ENCODE measurements around the gene PPP2R5C.

PPP2R5C gene

GRCh38 chr14:101845896-101846295 is 84.4 kb downstream of the PPP2R5C start:
- DNase-seq, result no peak

- no peak for DNase-seq
Measured at GRCh38 chr14:101849125-101849524, 87.6 kb downstream of the PPP2R5C start.

GRCh38 chr14:101849640-101850039 is 88.1 kb downstream of the PPP2R5C start:
- DNase-seq, result no peak

GRCh38 chr14:101851183-101851582 is 89.7 kb downstream of the PPP2R5C start:
- no peak for DNase-seq

GRCh38 chr14:101851736-101852405 is 90.4 kb downstream of the PPP2R5C start:
- DNase-seq, result no peak

- no peak for DNase-seq
Measured at GRCh38 chr14:101852785-101853184, 91.3 kb downstream of the PPP2R5C start.

- DNase-seq, result no peak
Measured at GRCh38 chr14:101853455-101854018, 92.0 kb downstream of the PPP2R5C start.

- DNase-seq, result no peak
Measured at GRCh38 chr14:101854366-101854765, 92.9 kb downstream of the PPP2R5C start.

- DNase-seq, result no peak
Measured at GRCh38 chr14:101855958-101856357, 94.4 kb downstream of the PPP2R5C start.

- DNase-seq, result no peak
Measured at GRCh38 chr14:101856536-101856935, 95.0 kb downstream of the PPP2R5C start.

- no peak for DNase-seq
Measured at GRCh38 chr14:101857226-101857625, 95.7 kb downstream of the PPP2R5C start.

GRCh38 chr14:101858791-101859537 is 97.5 kb downstream of the PPP2R5C start:
- DNase-seq, result no peak

- no peak for DNase-seq
Measured at GRCh38 chr14:101859538-101859902, 98.0 kb downstream of the PPP2R5C start.

- no peak for DNase-seq
Measured at GRCh38 chr14:101859958-101860357, 98.4 kb downstream of the PPP2R5C start.

- no peak for DNase-seq
Measured at GRCh38 chr14:101861464-101861863, 100.0 kb downstream of the PPP2R5C start.

- DNase-seq, result no peak
Measured at GRCh38 chr14:101862177-101862576, 100.7 kb downstream of the PPP2R5C start.

- DNase-seq, result no peak
Measured at GRCh38 chr14:101862711-101863110, 101.2 kb downstream of the PPP2R5C start.

GRCh38 chr14:101865288-101865687 is 103.8 kb downstream of the PPP2R5C start:
- no peak for DNase-seq

- DNase-seq, result no peak
Measured at GRCh38 chr14:101867854-101868253, 106.3 kb downstream of the PPP2R5C start.

- no peak for DNase-seq
Measured at GRCh38 chr14:101869217-101869616, 107.7 kb downstream of the PPP2R5C start.

- DNase-seq, result no peak
Measured at GRCh38 chr14:101870273-101870939, 108.9 kb downstream of the PPP2R5C start.

- no peak for DNase-seq
Measured at GRCh38 chr14:101872346-101872745, 110.8 kb downstream of the PPP2R5C start.

- no peak for DNase-seq
Measured at GRCh38 chr14:101873076-101873825, 111.7 kb downstream of the PPP2R5C start.
